ENCODE data around the gene RGSL1.

DNA sequence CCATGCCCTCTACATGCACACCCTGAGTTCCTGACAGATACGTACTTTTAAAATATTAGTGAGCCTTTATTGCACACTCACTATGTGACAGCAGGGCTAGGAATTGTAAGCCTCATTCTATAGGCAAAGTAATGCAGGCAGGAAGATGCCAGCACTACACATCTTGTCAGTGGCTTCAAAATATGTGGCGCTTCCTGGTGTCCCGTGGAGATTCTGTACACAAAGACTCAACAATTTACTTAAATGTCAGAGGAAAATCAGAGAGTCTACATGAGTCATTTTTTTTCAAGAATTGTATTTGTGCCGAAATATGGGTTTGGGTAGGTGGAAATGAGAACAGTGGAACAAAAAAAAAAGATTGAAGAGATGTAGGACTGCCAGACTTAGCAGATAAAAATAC, 111.5 kb downstream of the RGSL1 start:
- TF ChIP-seq, protein P1, sequence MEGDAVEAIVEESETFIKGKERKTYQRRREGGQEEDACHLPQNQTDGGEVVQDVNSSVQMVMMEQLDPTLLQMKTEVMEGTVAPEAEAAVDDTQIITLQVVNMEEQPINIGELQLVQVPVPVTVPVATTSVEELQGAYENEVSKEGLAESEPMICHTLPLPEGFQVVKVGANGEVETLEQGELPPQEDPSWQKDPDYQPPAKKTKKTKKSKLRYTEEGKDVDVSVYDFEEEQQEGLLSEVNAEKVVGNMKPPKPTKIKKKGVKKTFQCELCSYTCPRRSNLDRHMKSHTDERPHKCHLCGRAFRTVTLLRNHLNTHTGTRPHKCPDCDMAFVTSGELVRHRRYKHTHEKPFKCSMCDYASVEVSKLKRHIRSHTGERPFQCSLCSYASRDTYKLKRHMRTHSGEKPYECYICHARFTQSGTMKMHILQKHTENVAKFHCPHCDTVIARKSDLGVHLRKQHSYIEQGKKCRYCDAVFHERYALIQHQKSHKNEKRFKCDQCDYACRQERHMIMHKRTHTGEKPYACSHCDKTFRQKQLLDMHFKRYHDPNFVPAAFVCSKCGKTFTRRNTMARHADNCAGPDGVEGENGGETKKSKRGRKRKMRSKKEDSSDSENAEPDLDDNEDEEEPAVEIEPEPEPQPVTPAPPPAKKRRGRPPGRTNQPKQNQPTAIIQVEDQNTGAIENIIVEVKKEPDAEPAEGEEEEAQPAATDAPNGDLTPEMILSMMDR (conservative IDR thresholded peaks at IDR 0.05 in 1 of 2, IDR thresholded peaks at IDR 0.05 in 1 of 2; ENCODE audit: extremely low read depth in 1 of 2, insufficient read depth in 1 of 2, low read depth in 1 of 2, low read length in 2 of 2), result no peak
- no peak for TF ChIP-seq EZH2 (IDR thresholded peaks at IDR 0.05; ENCODE audit: borderline replicate concordance, low read length)
